ENCODE measurements around the gene DRD1.
A peak's percentile ranks its signal among the peaks of the same experiment; 100 is the strongest.

DRD1 gene

DNA sequence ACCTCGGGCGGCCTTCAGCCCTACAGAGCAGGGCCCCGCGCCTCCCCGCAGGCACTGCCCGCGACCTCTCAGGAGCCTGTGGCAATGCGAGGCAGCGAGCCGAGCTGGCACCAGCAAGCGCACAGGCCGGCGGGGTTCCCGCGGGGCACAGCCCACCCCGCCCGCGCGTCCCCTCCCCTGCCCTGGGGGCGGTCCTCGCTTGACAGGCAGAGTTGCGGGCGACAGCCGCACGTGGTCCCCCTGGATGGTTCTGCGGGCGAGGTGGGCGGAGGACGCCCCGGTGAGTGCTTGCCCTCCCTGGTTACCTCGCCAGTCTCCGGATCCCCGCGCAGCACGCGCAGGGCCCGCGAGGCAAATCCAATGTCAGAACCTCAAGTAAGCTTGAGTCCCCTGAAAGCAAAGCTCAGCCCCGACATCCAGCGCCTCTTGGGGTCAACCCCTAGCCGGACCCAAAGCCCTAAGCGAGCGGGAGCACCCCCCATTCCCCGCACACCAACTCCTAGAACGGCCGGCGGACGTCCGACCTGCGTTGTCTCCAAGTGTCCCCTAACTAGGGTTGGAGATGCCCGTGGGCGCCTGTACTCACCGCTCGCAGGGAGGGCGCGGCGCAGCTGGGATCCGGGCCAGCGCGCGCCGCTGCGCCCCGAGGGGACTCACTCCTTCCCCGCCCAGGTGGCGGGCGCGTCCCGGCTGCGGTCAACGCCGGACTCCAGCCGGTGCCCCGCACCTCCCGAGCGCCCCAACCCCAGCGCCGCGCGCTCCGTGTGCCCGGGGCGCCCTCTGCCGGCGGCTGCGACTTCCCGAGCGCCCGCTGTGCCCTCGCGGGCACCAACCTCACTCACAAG lies at the start of gene DRD1:
Gene DRD1, minus strand, starts transcription at position 123 of the 845 bp plus-strand sequence. CDS start 1,083 bp downstream, outside the sequence.
- peak; percentile 85 for DNase-seq

- DNase-seq: no peak
These were observed 49.7 kb upstream of the DRD1 start for GRCh38 chr5:175493726-175494125.

- DNase-seq: no peak
These were observed 49.3 kb upstream of the DRD1 start for GRCh38 chr5:175493260-175493659.

GRCh38 chr5:175491223-175491622 lies 47.2 kb upstream of the DRD1 start:
- DNase-seq: no peak

- DNase-seq: no peak
These were observed 45.9 kb upstream of the DRD1 start for GRCh38 chr5:175489693-175490443.

GRCh38 chr5:175487514-175488222 lies 43.7 kb upstream of the DRD1 start:
- DNase-seq: no peak

DNA sequence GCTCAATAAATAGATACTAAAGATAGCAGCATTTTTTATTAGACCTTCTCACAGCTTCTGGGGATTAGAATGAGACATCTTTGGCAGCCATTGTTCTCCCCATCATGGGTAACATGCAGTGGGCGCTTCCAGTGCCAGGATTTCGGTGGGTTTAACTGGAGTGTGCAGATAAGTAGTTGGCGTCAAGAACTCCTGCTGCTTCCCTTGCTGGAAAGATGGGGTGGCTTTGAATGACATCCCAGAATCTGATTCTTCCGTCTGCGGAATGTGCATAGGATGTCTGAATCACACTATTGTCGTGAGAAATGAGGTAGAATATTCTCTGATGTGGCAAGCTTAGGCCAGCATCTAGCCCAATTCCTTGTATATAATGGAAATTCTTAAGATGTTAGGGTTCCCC lies 41.6 kb upstream of the DRD1 start:
- DNase-seq: no peak

GRCh38 chr5:175484829-175485228 lies 40.8 kb upstream of the DRD1 start:
- DNase-seq: no peak

- DNase-seq: no peak
These were observed 40.3 kb upstream of the DRD1 start for GRCh38 chr5:175484322-175484721.

DNA sequence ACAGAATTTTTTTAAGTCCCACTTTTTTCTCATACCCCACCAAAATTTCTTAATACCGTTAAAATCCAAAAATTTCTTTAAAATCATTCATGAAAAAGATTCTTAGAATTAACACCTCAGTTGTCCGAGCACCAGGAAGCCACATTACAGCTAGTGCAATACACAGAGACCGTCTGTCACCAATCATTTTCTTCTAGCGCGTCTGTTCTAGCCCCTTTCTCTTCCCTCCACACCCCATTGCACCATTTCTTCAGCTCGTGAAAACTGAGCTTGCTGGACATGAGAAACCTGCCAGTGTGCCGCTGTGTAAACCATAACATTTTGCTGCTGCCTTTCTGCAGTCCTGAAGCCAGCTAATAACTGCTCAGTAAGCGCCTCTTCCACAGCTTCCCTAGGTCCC lies 39.4 kb upstream of the DRD1 start:
- DNase-seq: no peak

GRCh38 chr5:175479125-175479881 lies 35.3 kb upstream of the DRD1 start:
- DNase-seq: no peak

GRCh38 chr5:175478384-175479124 lies 34.6 kb upstream of the DRD1 start, which contains the start of gene SFXN1:
TSS of gene SFXN1 (plus strand) at chr5:175478560. CDS start at chr5:175492104, 13,544 bp downstream.
- peak; percentile 93 for DNase-seq

DNA sequence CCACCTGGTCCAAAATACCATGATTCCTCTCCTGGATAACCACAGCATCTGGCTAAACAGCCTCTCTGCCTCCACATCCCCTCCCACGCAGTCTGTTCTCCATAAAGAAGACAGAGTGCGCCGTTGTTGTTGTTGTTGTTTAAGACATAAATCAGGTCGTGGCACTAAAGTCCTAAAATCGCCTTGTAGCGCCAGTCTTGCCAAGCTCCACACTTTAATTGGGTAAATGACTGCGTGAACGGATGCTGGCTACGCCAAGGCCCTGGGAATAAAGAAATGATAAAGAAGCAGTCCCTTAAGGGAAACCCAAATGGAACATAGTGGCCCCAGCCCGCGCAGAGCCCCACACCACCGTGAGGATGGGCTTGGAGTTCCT lies 34.0 kb upstream of the DRD1 start:
- no peak for DNase-seq

DNA sequence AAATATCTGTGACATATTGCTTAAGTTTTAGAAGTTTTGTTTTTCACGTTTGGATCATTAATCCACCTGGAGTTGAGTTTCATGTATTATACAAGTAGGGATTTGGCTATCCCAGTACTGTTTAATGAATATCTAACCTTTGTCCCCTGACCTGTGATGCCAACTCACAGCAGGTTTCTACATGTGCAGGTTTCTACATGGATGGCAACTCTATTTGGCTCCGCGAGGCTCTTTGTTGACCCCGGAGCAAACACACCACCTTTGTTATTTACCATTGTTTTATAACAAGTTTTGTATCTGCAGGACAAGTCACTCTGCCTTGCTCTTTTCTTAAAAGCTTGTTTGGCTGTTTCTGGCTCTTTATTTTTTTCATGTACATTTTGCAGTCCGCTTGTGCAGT lies 33.5 kb upstream of the DRD1 start:
- no peak for DNase-seq

GRCh38 chr5:175475248-175475647 lies 31.3 kb upstream of the DRD1 start:
- DNase-seq: no peak

- DNase-seq: no peak
These were observed 28.4 kb upstream of the DRD1 start for GRCh38 chr5:175472378-175472777.

- DNase-seq: no peak
These were observed 27.6 kb upstream of the DRD1 start for GRCh38 chr5:175471628-175472027.

DNA sequence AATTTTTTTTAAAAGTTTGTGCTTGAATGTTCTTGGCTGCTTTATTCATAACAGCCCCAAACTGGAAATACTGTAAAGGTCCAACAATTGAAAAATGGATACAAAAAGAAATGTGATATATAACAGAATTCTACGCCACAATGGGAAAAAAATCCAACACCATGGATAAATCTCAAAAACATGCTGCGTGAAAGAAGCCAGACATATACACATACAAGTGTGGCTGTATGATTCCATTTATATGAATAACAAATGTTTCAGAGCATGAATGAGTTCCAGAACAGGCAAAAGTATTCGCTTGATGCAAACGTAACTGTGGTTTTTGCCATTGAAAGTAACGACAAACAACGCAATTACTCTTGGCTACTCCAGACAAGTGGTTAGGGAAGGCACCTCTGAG lies 27.2 kb upstream of the DRD1 start:
- DNase-seq: no peak

GRCh38 chr5:175470781-175471180 lies 26.8 kb upstream of the DRD1 start:
- no peak for DNase-seq

- DNase-seq: no peak
These were observed 25.9 kb upstream of the DRD1 start for GRCh38 chr5:175469916-175470315.

DNA sequence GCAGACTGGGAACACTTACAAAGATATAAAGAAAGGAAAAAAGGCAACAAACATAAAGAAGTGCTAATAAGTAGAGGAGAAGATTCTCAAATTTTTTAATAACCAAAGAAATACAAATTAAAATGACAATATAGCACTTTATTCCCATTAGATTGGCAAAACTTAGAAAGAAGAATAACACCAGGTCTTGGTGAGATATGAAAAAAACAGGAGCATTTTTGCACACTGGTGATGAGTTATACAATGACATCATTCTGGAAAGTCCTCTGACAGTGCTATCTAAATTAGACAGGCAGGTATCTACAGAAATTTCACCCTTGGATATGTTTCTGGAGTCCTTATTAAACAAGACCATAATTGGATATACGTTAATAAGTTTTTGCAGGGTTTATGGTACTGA lies 24.9 kb upstream of the DRD1 start:
- DNase-seq: no peak
